Right forelimb (tissue), 1 donor: ENCODE data around the gene HS1BP3.

Experiments
- DNase-seq: peaks from one replicate; pipeline ENCODE4 v3.0.0-alpha.2; 2018

The HS1BP3 gene

DNA sequence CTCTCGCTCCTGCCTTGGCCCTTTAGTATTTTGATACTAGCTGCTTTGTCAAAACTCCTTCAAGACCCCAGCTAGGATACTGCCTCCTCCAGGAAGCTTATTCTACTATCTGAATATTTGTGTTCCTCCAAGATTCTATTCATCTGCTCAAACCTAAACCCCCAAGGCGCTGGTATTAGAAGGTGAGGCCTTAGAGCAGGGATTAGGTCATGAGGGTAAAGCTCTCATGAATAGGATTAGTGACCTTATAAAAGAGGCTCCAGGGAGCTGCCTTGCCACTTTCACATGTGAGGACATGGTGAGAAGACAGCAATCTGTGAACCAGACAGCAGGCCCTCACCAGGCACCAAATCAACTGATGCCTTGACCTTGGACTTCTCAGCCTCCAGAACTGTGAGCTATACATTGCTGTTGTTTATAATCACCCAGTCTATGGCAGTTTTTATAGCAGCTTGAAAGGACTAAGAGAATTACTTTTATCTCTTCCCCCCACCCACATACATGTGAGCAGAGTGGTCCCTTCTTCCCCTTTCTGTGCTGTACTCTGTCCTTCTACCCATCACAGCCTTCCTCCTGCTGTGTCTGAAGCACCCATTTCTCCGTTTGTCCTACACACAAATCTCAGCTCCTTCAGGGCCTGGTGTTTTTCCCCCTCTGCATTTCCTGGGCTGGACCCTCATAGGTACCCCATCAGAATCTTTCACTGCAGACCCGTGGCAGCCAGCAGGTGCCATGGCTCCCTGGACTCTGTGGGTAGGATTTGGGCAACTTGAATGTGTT lies 54.5 kb downstream of the HS1BP3 start:
- peak; percentile 12 for DNase-seq

DNA sequence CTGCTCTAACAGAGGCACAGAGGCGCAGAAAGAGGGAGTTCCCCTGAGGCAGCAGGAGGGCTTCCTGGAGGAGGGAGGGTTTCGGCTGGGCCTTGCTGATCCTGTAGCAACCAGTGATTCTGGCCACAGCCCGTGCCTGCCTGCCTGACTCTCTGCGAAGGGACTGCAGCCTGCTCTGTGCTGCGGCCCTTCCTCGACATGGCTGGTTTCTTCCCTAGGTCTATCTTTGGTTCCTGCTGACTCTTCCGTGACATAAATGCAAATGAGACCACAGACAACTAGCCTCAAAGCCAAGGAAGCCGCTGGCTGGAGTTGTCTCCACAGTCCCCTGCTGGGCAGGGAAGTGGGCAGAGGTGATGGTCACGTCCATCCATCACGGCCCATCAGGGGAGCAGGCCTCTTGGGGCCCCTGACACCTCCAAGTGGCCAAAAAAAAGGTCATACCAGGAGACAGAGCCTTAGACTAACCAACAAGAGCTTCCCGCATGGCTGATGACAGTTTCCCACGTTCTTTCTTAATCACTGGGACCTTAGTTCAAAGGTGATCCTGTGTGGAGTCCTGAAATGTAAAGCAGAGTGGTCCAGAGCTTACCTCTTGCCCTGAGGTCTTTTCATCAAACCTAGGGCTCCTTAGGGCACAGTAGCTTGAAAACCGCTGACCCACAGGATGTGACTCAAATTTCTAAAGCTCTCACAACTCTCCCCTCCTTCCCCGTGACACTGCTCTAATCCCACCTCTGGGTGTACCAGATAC lies 55.3 kb downstream of the HS1BP3 start:
- peak; percentile 43 for DNase-seq

DNA sequence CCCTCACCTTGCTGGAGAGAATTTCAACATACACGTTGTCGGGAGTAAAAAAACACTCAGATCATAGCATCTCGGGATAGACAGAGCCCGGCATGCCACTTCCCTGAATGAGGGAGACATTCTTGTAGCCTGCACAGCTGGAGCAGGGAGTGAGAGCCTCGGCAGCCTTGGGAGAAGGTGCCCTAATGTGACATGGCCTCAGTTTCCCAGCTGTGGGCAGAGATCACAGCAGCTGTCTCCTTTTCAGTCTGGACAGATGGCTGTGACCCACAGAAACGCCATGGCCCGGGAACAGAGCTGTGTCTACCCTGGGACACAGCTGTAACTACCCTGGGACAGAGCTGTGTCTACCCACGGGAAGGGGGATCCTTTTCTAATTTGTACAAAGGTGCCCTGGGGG lies 55.9 kb downstream of the HS1BP3 start:
- no peak for DNase-seq

DNA sequence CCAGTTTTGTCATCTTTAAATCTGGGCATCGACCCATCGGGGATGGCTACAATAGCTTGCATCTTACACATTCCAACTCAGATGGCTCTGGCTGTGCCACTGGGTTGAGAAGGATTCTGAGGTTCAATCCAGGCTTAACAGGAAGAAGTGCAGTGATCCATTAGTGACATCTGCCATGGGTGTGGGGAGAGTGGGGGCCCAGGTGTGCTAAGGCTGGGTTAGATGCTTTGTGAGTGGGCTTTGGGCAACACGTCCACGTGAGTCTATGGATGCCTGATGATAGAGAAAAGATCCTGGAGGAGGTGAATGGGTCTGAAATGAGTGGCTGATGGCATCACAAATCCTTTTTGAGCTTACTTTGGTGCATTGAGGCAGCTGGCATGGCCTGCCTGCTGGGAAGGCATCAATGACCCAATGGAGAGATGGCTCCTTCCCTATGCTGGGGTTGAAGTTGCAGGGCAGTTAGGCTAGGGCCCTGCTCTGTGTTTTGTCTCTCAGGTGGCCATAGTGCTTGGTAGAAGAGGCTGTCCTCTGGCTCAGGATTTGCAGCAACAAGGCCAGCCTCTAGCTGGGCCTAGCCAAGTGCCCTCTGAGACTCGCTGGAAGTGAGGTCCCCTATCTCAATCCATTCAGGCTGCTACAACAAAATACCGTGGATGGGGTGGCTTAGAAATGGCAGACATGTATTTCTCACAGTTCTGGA lies 56.7 kb downstream of the HS1BP3 start:
- peak; percentile 32 for DNase-seq

DNA sequence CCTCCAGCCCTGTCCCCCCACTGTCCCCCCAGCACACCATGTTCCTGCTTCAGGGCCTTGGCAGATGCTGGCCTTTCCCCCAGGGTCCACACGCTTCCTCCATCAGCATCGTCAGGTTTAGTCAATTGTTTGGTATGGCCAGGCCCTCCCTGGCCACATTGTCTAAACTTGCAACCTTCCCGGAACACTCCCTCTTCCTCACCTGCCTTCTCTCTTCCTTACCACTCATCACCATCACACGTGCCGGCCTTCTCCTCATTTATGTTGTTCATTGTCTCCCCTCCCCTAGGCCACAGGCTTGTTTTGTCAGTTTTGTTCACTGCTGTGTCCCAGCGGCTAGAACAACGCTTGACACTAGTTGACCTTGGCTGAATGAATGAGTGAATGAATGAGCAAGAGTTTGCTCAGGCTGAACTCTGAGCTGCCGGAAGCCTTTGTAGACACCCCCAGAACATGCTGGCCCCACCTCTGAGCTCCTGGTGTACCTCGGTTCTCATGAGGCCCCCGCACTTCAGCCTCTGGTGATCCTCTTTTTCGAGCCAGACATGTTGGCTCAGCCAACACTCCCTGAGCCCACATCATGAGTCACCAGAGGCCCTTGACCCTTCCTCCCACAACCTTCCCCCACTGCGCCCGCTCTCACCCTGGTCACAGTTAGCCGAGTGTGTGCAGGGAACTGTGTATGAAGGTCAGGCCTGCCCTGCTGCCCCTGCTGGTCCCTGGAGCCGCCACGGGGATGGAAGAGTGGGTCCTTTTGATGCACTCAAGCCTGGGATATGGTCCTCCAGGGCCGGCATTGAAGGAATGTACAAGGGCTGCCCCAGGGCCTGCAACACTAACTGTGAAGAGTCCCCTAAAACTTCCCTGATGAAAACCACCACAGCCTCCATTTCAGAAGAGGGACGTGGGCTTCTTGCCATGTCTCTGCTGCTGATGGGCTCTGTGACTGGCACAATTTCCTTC lies 57.5 kb downstream of the HS1BP3 start:
- DNase-seq: peak; percentile 43

DNA sequence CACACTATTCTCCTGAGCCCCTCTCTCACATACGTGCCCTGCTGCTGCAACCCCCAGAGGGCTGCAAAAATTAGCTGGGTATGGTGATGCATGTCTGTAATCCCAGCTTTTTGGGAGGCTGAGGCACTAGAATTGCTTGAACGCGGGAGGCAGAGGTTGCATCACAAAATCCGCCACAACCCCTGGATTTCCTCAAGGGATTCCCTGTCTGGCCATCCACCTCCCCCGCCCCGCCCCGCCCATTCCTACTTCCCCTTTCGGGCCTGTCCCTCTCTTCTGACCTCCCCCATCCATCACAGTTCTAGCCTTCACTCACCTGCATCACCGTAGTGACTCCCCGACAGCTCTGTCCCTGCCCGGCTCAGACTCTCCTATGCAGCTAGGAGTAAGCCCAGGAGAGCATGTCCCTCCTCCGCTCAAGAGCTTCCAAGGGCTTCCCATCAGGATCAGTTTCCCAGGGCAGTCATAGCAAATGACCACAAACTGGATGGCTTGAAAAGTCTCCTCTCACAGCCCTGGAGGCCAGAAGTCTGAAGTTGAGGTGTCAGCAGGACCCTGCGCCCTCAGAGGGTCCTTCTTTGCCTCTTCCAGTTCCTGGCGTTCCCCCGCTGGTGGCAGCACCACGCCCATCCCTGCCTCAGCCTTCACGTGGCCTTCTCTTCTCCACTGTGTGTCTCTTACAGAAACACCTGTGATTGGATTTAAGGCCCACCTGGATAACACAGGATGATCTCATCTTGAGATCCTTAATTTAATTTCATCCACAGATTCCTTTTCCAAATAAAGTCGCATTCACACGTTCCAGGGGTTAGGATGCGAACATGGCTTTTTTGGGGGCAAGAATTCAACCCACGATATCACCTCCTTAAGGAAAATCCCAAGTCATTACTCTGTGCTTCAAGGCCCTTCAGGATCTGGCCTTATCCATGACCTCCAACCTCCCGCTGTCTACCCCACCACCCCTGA lies 58.5 kb downstream of the HS1BP3 start:
- DNase-seq: peak; percentile 29

DNA sequence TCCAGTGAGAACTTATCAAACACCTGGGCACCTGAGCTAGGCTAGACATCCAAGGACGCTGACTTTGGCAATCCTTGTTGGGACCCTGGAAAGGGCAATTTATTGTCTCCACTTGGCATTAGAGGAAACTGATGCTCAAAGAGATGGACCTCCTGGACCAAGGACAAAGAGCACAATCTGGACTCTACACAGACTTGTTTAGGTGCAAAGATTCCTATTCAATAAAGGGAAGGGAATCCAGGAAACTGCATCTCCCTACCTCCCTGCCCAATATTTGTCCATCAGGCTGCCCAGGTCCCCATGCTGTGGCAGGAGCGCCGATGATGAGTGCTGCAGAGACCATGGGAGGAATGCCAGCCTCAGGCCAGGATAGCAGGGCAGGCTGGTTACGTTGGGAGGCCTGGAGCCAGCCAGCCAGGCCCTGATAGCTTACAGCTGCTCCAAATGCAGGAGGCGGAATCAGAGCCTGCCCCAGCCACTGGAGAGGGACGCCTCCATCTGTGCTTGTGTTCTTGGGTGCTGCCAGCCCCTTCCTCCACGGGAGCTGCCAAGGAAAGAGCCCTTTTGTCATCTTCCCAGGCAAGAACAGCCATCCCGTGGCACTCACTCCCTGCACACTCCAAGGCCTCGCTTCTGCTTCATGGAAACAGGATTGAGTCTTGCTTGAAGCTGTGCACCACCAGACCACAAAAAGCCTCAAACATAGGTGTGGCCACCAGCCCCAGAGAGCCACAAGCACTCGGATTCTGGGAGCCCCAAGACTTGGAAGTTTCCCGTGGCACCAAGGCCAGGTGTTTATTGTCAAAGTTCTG lies 60.0 kb downstream of the HS1BP3 start:
- peak; percentile 58 for DNase-seq

DNA sequence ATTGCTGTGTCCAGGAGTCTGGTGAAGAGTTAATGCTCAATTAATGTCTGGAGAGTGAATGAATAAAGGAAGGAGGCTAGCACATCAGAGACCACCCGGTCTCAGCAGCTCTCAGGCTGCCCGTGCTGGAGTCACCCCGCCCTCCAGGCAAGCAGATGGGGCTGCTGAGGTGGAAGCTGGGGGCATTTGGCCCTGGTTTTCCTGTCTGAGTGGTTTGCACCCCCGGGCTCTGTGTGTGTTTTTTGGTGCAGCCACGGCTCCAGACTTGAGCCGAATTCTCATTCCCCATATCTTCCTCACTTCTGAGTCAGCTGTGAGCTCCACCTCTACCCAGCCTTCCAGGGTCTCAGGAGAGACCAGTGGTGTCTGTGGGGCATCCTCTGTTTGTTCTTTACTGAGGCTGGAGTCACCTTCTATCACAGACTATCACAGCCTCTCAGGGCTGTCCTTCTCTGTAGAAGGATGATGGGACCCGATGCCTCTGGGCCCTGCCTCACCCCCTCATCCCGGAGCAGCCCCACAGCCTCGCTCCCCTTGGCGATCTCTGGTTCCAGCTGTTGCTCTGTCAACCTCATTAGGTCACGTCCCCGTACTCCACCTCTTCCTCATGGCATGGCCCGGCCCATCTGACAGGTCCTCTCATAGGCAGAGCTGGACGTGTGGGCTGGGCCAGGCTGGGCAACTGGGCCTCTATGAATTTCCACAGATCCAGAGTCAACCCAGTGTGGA lies 60.8 kb downstream of the HS1BP3 start:
- DNase-seq: peak; percentile 31

DNA sequence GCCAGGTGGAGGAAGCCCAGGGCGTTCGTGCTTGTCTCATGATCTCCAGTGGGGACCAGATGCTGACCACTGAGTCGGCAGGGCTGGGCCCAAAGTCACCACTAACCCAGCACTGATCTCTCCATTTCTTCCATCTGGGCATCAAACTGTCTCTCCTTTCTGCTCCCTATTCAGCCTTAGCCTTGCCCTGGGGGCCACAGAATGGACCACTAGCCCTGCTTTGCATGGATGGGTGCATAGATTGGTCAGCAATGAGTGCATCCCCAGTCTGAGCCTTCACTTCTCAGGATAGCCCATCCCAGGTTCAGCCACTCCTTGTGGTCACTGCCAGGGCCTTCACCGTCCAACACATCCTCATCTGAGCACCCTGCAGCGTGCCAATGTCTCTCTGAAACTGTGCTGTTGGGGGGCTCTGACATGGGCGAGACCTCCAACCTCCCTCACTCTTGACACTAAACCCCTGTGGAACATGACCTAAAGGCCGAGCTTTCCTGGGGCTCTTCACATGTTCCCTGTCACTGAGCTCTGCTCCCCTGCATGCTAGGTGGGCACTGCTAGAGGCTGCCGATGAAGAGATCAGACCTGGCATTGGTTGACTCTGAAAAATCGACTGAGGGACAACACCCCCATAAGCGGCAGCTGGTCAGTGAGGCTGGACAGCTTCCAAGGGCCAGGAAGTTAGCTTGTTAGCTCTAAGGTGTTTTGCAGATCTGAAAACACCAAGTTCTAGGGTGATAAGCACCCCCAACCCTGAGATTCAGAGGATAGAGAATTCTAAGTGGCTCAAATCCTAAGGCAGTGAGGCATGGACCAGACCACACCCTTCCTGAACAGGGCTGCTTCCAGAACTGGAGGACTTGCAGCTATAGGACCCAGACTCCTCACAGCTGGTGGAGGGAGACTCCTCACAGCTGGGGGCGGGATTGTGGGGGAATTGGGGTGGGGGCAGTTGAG lies 61.7 kb downstream of the HS1BP3 start:
- peak; percentile 37 for DNase-seq

DNA sequence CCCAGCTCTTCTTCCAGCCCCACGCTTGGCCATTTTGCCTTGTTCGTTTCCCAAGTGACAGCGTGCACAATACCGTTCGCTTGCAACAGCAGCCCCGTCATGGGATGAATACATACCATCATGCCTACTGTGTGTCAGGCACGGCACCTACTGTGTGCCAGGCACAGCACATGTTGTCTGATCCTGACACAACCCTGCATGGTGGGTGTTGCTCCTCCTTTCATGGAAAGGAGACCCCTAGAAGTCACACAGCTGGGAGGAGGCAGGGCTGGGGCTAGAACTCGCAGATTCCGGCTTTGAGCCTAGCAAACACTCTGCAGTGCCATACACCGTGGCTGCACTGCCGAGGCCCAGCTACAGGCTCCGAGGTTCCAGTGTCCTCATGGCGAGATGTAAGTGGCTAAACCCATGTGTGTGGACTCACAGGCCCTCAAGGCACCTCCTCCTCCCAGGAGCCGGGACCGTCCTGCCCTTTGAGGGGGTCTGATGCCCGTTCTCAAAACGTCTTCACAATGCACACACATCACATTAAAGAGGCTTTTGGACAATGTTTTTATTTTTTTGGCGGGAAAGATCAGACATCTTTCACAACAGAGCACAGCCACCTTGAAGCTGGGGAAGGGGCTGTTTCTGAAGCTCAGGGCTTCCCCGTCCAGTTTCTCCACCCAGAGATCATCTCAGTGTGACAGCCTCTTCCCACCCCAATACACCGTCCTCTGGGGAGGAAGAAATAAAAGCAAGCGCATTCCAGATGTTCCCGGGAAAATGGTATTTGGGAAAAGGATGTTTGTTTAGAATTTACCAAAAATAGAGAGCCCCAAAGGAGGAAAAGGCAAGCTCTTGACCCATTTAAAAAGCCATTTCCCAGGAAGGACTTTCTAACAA lies 64.9 kb downstream of the HS1BP3 start:
- no peak for DNase-seq

DNA sequence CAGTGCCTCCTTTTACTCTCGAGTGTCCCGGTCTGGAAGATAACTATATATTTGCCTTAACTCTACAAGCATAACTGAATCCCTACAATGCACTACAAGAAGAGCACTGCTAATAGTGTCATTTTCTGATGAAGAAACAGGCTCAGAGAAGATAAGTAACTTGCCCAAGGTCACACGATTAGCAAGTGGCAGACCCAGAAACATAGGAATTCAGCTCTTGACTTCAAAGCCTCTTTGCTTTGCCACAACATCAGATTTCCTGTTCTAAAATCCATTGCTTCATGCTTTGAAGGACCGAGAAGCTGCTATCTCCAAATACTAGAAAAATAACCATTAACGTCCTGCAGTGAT lies 65.6 kb downstream of the HS1BP3 start:
- DNase-seq: no peak

DNA sequence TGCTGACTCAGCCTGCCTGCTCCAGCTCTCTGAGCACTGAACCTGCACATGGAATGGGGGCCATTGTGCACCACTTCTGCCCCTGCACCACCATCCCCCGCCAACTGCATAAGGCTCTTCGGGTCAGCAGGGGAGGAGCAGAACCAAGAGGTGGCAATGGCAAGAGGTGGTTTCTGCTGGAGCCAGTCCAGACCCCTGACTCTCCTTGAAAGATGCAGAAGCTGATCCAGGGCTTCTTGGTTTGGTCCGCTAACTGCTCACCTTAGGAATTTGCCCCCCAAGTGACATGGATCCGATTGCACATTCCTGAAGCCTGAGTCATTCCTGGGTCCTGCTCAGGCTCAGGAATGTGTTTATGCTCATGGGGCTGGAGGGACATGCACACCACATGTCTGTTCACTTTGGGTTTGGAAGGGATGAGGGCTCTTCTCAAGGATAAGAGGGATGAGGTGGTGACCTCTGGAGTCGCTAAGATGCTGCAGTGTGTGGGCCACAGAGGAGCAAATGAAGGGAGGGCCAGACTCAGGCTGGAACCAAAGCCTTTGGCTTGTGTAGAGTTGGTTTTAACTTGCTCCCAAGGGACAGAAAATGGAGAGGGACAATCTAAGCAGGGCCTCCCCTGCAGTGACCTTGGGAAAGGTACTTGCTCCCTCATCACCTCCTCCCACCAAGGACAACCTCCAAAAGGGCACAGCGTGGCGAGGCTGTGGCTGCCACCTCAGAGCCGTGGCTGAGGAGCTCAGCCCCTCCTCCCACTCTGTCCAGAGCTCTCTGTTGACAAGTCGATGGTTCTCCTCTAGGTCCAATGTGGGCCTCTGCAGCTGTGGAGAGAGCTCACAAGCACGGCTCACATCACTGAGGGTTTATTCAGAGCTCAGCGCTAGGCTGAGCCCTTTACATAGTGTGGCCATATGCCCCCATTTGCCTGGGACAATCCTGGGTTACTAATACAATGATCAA lies 66.2 kb downstream of the HS1BP3 start:
- DNase-seq: no peak

DNA sequence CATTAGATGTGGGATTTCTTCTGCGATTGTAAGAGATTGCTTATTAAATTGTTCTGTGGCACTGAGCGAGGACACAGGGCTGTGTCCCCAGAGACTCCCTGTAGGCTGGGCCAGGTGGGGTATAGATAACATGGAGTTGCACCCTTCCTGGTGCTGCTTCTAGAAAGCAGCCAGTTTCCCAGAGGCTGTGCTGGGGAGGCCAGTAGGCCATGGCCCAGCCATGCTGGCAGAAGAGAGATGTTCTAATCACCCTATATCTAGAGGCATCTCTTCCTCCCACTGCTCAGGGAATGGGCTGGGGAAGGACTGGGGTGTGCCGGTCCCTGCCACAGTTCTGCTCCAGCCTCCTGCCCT lies 66.9 kb downstream of the HS1BP3 start:
- no peak for DNase-seq

DNA sequence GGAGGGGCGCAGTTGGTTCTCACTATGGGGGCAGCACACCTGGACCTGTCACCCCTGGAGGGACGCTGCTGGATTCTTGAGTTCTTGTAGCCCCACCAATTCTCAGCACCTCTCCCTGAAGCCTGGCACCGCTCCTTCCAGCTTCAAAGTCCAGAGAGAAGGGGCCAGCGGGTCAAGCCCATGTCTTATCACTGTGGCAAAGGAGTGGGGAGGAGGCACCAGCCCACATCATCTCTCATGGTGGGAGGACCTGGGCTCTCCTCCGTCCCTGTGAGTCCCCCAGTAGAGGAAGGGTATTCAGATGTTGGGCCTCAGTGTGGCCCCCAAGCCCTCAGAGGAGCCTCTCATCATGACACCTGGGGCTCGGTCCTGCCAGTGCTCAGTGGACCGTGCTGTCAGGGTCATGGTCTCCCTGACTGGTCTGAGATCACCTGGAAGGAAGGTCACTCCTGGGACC lies 67.4 kb downstream of the HS1BP3 start:
- no peak for DNase-seq

DNA sequence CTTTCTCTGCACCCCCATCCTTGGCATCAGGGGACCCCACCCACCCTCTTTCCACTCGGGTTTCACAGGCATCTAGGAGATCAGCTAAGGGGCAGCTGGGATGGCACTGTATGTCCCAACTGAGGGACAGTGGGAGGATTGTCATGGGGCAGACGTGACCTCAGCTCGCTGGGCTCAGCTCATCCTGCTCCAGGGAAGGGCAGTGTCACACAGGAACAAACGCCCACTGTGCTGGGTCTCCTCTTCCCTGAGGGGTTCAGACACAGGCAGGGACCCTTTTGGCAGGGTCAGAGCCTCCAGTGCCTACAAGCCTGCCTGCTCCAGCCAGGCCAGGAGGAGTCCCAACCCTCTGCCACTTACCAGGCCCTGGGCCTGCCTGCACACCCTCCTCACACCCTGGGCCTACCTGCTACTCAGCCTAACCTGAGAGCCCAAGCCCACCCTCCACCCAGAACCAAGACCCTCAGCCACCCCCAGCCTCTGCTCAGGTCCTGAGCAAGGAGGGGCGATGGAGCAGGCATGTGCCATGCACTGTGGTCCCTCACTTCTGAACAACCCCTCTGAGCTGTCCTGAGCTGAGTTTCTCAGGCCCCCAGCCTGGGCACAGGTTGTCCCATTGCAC lies 68.2 kb downstream of the HS1BP3 start:
- DNase-seq: no peak
